ENCODE data around the gene OAF.
"Not testable (repeated sequence)": the region's sequence is repeated elsewhere in the genome, so short reads cannot be mapped to it uniquely, and the experiment has no call there.

Gene OAF

GRCh38 chr11:120244476-120245365, 33.9 kb downstream of the OAF start:
- no peak for DNase-seq

GRCh38 chr11:120245434-120245833, 34.6 kb downstream of the OAF start:
- no peak for DNase-seq

DNA sequence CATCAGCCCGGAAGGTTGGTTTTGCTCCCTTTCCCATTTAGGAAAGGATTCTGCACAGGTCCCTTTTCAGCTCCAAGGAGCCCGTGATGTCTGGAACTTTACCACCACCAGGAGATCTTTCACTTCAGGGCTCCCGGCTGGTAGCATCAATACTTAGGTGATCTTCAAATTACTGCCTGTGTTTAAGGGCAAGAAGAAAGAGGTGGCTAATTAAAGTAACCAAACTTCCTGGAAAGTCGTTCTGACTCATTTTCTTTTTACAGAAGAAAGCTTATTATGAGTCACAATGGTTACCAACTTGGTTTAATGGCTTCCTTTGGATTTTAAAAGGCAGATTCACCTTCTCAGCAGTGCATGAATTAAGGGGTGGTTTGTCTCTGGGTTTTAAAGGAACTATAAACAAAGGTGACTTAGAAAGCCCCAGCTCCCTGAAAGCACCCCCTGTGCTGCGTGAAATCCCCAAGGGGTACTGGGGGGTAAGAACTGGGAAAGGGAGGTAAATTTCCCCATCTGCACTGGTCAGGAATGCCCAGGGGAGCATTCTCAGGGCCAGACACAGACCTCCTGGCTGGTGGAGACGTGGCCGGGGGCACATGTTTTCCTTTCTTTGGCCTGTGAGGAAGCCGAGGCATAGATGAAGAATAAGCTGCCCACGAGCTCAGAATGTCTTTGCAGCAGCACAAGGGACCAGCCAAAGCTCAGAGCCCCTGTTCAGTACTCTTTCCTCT, 37.9 kb downstream of the OAF start:
- DNase-seq: no peak

- no peak for DNase-seq
These were observed 38.7 kb downstream of the OAF start for GRCh38 chr11:120249279-120250262.

GRCh38 chr11:120253377-120253776, 42.5 kb downstream of the OAF start:
- DNase-seq: not testable (repeated sequence)

DNA sequence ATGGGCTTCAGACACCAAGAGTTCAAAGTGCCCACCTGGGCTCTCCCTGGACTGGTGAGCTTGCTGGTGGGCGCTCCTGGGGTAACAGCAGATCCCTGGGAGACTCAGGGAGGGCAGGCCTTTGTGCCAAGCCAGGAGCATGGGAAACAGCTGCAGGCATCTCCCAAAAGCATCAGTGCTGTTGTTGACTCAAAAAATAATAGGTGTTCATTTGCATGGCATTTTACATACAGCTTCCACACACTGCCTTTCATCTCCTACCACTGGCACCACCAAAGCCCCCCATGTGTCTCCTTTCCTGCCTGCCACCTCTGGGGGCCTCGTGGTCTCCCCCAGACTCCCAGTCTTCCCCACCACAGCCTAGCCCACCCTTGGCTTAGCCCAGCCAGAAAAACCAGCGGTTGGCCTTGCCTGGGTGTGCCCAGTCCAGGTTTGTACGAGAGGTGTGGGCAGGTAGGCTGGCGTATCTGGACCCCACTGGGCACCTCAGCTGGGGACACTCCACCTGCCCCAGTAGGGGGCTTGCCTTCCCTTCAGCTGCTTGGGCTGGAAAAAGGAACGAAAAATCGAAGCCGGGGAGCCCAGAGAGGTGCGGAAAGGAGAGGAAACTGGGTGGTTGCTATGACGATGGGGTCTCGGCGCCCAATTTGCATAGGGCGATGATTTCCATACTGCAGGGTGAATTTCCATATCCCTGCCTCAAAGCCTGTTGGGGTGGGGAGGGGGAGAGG, 44.1 kb downstream of the OAF start:
- no peak for DNase-seq

GRCh38 chr11:120255519-120255866, 44.7 kb downstream of the OAF start:
- DNase-seq: no peak

- DNase-seq: no peak
These were observed 45.3 kb downstream of the OAF start for GRCh38 chr11:120256178-120256577.

GRCh38 chr11:120256779-120257178, 45.9 kb downstream of the OAF start:
- DNase-seq: no peak

- DNase-seq: no peak
These were observed 46.5 kb downstream of the OAF start for GRCh38 chr11:120257346-120257745.

- no peak for DNase-seq
These were observed 47.8 kb downstream of the OAF start for GRCh38 chr11:120258661-120259060.

DNA sequence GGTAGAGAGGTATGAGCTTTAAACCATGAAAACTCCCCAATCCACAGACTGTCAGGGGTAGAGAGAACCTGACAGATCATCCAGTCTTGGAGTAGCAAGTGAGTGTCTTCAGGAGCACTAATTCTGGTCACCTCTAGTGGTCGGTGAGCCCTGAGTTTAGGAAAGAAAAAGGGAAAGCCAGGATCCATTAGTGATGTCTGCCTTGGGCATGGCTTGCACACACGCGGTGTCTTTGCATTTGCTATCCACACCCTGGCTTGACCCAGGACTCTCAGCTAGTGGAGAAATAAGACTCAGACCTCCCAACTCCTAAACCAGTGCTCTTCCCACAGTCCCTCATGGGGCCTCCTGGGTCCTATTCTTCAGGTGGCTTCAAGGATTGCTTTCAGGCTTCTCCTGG, 48.4 kb downstream of the OAF start:
- DNase-seq: no peak

DNA sequence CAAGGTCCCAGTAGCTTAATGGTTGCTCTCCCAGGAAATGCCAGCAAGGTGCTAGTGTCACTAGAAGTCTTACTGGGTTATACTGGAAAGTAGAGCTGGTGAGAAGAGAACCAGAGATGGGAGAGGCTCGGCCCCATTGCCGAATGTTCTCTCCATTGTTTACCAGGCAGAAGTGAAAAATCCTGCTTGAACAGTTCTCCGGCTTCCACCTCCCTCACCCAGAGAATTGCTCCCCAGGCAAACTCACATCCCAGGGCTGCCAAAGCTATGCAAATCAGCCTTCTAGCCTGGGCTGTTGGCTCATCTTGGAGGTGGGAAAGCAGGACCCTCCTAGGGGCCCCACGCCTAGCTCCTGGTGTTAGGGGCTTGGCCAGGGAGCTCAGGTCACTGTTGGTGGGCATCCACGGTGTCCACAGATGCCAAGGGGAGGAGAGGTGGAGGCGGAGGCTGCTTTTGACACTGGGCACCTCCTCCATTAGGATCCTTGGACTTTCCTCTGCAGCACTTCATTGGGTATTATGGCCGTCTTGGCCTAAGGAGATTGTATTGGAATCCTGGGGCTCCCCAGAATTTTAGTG, 49.2 kb downstream of the OAF start:
- no peak for DNase-seq

DNA sequence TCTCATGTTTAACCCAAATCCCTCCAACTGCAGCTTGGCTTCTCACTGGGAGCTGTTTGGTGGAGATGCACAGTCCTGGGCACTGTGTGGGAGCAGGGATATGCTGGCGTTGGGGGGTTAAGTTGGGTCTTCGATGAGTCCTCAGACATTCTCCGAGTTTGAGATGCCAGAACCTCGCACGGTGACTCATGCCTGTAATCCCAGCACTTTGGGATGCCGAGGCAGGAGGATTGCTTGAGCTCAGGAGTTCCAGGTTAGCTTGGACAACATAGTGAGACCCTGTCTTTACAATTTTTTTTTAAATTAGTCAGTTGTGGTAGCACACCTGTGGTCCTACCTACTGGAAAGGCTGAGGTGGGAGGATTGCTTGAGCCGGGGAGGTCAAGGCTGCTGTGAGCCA, 49.8 kb downstream of the OAF start:
- DNase-seq: no peak

DNA sequence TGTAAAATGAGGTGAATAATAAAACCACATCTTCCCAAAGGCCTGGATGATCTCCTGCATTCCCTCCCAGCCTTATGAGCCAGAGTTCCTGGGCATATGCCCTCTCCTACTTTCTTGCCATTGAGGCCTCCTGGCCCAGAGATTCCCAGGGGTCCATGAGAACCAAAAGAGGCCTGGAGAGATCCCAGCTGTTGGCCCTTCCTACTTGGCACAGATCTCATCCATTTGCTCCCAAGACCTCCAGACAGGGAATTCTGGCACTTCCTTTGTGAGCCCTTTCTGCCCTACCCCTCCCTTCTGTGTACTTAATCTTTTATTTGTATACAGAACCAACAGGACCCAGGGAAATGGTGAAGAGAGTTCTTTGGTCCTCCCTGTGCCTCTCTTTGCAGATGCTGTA, 50.5 kb downstream of the OAF start:
- no peak for DNase-seq

DNA sequence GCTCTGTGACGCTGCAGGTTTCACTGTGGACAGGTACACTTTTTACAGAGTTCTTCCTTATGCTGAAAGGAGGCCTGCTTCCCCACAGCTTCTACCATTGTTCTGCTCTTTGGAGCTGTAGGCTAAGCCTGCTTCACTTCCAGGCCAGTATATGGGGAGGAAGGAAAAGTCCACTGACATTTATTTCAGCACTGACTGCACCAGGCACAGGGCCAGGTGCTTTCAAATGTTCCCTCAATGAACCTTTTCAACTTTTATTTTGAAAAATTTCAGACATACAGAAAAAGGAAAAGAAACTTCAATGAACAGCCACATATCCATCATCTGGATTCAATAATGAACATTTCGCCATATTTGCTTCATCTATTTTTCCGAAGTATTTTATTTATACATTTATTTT, 51.1 kb downstream of the OAF start:
- DNase-seq: no peak

DNA sequence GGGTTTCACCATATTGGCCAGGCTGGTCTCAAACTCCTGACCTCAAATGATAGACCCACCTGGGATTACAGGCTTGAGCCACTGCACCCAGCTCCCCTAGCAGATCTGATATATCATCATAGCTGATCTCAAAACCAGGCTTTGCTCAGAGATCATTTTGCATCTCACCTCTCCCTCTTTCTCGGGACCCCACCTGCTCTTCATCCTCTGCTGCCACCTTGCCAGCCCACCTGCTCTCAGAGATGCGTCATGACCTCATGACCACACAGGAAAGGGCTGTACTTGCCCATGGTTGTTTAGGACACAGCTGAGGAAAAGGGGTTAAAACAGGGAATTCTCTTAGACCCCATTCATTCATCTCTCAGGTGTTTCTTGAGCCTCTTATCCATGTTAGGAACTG, 56.5 kb downstream of the OAF start:
- DNase-seq: no peak

GRCh38 chr11:120268686-120269085, 57.9 kb downstream of the OAF start:
- DNase-seq: no peak

DNA sequence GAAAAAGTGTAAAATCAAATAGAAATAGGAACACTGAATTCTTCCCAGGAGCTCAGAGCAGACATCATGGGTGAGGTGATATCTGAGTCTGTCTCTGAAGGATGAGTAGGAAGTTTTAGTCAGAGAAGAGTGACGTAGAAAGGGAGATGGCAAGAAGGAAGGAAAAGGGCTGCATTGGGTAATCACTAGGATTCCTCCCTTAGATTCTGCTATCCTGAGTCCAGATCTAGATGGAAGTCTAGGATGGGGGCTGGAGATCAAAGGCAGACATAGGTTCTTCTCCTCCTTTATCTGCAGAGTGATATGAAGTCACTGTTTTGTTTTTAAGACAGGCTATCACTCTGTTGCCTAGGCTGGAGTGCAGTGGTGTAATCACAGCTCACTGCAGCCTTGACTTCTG, 59.6 kb downstream of the OAF start:
- no peak for DNase-seq

DNA sequence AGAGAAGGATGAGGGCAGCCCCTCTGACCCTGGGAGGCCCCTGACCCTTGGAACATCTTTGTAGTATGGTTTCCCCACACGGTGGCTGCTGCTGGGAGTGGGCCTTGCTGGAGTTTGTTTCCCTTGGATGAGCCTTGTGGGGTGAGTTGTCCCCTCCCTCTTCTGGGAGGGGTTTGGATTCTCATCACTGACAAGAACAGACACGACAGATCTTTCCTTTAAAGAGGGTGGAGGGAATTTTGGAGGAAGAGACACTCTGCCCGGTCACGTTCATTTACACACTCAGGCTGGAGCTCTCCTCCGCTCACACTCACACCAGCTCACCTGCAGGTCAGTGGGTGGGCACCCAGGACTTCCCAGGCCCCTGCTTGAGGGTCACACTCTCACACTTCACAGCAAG, 60.8 kb downstream of the OAF start:
- no peak for DNase-seq

DNA sequence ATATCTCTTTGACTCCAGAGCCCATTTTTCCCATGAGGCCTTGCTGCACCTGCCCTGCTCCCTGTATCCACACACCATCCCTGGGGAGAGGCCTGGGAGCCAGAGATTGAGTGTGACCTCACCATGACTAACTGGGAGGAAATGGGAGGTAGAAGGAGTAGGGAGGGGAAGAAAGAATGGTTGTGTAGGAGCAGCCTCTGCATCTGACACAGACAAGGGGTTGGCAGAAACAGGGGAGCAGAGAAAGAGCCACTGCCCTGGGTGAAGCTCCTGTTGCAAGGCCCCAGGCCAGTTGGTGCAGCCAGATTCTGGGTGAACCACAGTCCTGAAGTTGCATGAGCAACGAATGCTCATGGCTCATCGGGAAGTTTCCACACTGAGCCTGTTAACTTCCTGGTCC, 61.5 kb downstream of the OAF start:
- no peak for DNase-seq

DNA sequence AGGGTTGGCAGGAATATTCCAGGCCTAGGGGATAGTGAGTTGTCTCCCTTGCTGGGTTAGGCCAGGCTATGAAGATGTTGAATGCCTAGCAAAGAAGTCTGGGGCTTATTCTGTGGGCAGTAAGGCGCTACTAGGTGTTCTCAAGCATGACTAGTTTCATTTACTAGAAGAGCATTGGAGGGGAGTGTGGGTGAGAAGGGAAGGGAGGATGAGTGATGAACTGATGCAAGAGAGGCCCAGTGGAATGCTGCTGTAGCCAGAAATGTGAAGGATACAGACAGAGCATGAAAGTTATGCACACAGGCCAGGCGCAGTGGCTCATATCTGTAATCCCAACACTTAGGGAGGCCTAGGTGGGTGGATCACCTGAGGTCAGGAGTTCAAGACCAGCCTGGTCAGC, 62.6 kb downstream of the OAF start:
- no peak for DNase-seq

All from activated CD4-positive, CD25-positive, alpha-beta regulatory T cell treated with anti-CD3 and anti-CD28 coated beads, Interleukin-2, amount 50 U/mL, for 72 hours (primary cell).